Right lobe of liver (tissue), 6 donors: ENCODE results near the gene FTSJ3. TPM values are rescaled to one million over a fixed set of nuclear protein-coding genes. Genes with fewer than 3 reads are reported as not detected.

Experiments
- ATAC-seq, 4 donors: fragments of 200-7000 bp; cut with Tn5 transposase; one replicate each; pipeline ENCODE4 v1.9.1; 2020; ENCODE audit warnings: mild to moderate bottlenecking in 4 of 4, moderate library complexity in 4 of 4
- DNase-seq, 3 donors: peaks; one replicate each; pipeline ENCODE4 v3.0.0-alpha.2; 2020
- H3K27ac ChIP-seq, 3 donors: fragments of 200-600 bp; one replicate each; pipeline ENCODE4 v1.8.0; 2022
- H3K27me3 ChIP-seq, 2 donors: fragments of 200-600 bp; one replicate each; pipeline ENCODE4 v1.8.0; 2022
- H3K36me3 ChIP-seq, 4 donors: fragments of 200-600 bp; sonication (generic) in 1 of 4; one replicate each; pipeline versions ENCODE4 v1.5.1 to v1.8.0; 2017 to 2022; ENCODE audit warnings: control low read depth in 1 of 4
- H3K4me1 ChIP-seq, 4 donors: fragments of 200-600 bp; sonication (generic) in 1 of 4; one replicate each; pipeline versions ENCODE4 v1.5.1 to v1.8.0; 2017 to 2022; ENCODE audit warnings: control low read depth in 1 of 4
- H3K4me3 ChIP-seq, 3 donors: fragments of 200-600 bp; one replicate each; pipeline ENCODE4 v1.8.0; 2022
- H3K9me3 ChIP-seq, 4 donors: fragments of 200-600 bp; sonication (generic) in 1 of 4; one replicate each; pipeline versions ENCODE4 v1.5.1 to v1.8.0; 2017 to 2022; ENCODE audit warnings: control low read depth in 1 of 4
- POLR2A ChIP-seq: fragments of 450-650 bp; IDR thresholded peaks from one replicate; pipeline ENCODE4 v1.6.1; 2017; ENCODE audit warnings: antibody characterized with exemption, mild to moderate bottlenecking
- WGBS: methylation state at CpG from one replicate; pipeline ENCODE4 v1.1.6; 2018; ENCODE audit warnings: low coverage, low lambda C conversion rate; ENCODE audit not compliant: insufficient coverage; ENCODE audit errors: missing lambda C conversion rate; 5-methylcytosine and 5-hydroxymethylcytosine counted together
- intact Hi-C, 2 donors: fragments of 100-400 bp; cut with DNase I; formaldehyde crosslinking; loops; one replicate each; pipeline versions ENCODE4 v1.11.2 to v1.14.1; 2022
- total RNA-seq, 6 experiments: library from RNA; depleted of rRNA in 2 of 6; stranded (reverse); fragments of >200 nt in 2 of 6; fragmentation: NEBNext Ultra II Directional in 3 of 6; extraction: Animal tissue kit (Norgen Biotek cat#: 25700) in 3 of 6; gene quantifications; one replicate each; pipeline versions ENCODE4 v1.1.0 to v1.2.4, GENCODE V29; 2016 to 2023
- TF ChIP-seq, protein P1 (sequence below), 4 donors: fragments of 200-600 bp in 3 of 4; fragments of 450-650 bp in 1 of 4; IDR thresholded peaks; one replicate each; pipeline versions ENCODE4 v1.5.1 to v1.8.0; 2016 to 2022; ENCODE audit warnings: antibody characterized with exemption in 4 of 4, mild to moderate bottlenecking in 2 of 4
- donor health status: DM: no; HTN: yes; CAD: no.
- donor health status: DM: no; HTN: no; CAD: no.
- donor health status: DM: no; HTN: no; CAD: no.
- donor health status: DM: no; HTN: yes; CAD: no.
- donor health status: DM: no; HTN: yes; CAD: no.

Gene FTSJ3
- total RNA-seq, 6 experiments from 2014 or later, result 12.9 to 25.9 (median 19.0) TPM

DNA sequence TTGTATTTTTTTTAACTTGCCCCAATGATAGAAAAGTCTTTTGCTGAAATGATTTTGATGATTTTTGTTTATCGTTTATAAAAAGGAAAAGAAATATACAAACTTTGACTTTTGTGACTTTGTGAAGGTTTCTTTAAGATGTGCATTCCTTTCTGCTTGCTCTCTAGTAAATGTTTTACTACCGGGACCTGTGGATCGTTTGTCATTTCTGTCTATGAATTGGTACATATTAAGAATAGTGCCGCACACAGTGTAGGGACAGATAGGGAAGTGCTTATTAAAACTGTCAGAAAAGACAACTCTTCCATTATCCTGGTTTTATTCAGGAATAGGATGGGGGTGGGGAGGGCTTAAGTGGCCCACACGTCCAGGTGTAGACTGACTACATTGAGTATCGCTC is 8.3 kb downstream of the FTSJ3 start:
- no peaks in the 10 kb centered on the region for H3K9me3 ChIP-seq
- 21% methylated on average over 6 of the region's 6 CpGs for WGBS
- H3K27ac ChIP-seq, result peak overlapping the region in 2 of 3 donors; percentile 4 to 37
- intact Hi-C loops, result no loop called here
- no peak for TF ChIP-seq POLR2A
- TF ChIP-seq, protein P1, sequence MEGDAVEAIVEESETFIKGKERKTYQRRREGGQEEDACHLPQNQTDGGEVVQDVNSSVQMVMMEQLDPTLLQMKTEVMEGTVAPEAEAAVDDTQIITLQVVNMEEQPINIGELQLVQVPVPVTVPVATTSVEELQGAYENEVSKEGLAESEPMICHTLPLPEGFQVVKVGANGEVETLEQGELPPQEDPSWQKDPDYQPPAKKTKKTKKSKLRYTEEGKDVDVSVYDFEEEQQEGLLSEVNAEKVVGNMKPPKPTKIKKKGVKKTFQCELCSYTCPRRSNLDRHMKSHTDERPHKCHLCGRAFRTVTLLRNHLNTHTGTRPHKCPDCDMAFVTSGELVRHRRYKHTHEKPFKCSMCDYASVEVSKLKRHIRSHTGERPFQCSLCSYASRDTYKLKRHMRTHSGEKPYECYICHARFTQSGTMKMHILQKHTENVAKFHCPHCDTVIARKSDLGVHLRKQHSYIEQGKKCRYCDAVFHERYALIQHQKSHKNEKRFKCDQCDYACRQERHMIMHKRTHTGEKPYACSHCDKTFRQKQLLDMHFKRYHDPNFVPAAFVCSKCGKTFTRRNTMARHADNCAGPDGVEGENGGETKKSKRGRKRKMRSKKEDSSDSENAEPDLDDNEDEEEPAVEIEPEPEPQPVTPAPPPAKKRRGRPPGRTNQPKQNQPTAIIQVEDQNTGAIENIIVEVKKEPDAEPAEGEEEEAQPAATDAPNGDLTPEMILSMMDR (IDR thresholded peaks at IDR 0.05), result no peak
- no peak overlapping the region for H3K4me3 ChIP-seq
- peaks cover 0 to 93% (median 62%) of the 10 kb centered on the region in 4 donors for H3K36me3 ChIP-seq
- no peaks in the 10 kb centered on the region for H3K27me3 ChIP-seq
- H3K4me1 ChIP-seq, result peaks cover 0 to 17% (median 1%) of the 10 kb centered on the region in 4 donors
- DNase-seq, result no peak
- peak; percentile 8 to 63 (median 53) for ATAC-seq

DNA sequence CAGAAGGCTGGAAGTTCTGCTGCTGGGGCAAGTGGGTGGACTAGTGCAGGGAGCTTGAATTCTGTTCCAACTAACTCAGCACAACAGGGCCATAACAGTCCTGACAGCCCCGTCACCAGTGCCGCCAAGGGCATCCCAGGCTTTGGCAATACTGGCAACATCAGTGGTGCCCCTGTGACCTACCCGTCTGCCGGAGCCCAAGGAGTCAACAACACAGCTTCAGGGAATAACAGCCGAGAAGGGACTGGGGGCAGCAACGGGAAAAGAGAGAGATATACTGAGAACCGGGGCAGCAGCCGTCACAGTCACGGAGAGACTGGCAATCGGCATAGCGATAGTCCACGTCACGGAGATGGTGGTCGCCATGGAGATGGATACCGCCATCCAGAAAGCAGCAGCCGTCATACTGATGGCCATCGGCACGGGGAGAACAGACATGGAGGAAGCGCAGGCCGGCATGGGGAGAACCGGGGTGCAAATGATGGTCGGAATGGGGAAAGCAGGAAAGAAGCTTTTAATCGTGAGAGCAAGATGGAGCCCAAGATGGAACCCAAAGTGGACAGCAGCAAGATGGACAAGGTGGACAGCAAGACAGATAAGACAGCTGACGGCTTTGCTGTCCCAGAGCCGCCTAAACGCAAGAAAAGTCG is 9.6 kb downstream of the FTSJ3 start:
- WGBS, result 98% methylated on average over 25 of the region's 27 CpGs
- DNase-seq (no peak), ATAC-seq (no peak)
- H3K27me3 ChIP-seq, result no peaks in the 10 kb centered on the region
- intact Hi-C loops, result no loop called here
- H3K27ac ChIP-seq, result no peak overlapping the region
- no peaks in the 10 kb centered on the region for H3K9me3 ChIP-seq
- TF ChIP-seq POLR2A, result no peak
- TF ChIP-seq, protein P1 (IDR thresholded peaks at IDR 0.05), result no peak
- H3K4me3 ChIP-seq, result no peak overlapping the region
- H3K36me3 ChIP-seq, result peaks cover 0 to 94% (median 62%) of the 10 kb centered on the region in 4 donors
- peaks cover 0 to 17% (median 1%) of the 10 kb centered on the region in 4 donors for H3K4me1 ChIP-seq

DNA sequence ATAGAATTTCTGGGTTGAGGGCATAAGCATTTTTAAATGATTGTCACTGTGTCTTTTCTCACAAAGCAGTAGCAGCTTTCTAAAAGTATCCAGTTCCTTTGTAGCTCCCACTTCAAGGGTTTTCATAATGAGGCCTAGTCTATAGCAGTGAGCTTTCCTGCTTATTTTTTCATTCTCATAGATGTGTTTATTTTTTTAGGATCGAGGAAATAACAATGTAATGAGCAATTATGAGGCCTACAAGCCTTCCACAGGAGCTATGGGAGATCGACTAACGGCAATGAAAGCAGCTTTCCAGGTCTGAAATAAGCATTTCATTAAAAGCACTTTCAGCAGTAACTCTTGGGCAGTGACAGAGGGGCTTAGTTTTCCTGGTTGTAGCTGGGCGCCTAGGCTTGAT is 10.8 kb downstream of the FTSJ3 start:
- Histone ChIP-seq H3K36me3 (peaks cover 5 to 94% (median 64%) of the 10 kb centered on the region in 4 donors), H3K27me3 (no peaks in the 10 kb centered on the region), H3K9me3 (no peaks in the 10 kb centered on the region), H3K4me3 (no peak overlapping the region), H3K27ac (no peak overlapping the region), H3K4me1 (peaks cover 0 to 17% (median 1%) of the 10 kb centered on the region in 4 donors)
- intact Hi-C loops, result no loop called here
- DNase-seq, result no peak
- ATAC-seq, result no peak
- no peak for TF ChIP-seq POLR2A
- TF ChIP-seq, protein P1 (IDR thresholded peaks at IDR 0.05), result no peak
- WGBS, result 93% methylated on average over 4 of the region's 4 CpGs

DNA sequence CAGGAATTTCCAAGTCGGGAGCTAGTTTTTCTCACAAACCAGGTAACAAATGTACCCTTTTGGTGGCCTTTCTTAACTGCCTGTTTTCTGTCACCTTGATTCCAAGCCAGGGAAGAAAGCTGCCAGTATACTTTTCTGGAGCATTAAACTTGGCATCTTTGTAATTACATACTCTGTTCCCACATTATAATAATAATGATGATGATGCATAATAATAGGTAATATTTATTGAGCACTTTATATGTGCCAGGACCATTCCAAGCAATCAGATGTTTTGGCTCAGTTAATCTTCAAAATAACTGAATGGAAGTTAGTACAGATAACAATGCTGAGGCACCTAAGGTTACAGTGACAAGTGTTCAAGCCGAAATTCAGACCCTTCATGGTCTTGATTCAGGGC is 11.3 kb downstream of the FTSJ3 start:
- Histone ChIP-seq H3K4me1 (peaks cover 0 to 17% (median 1%) of the 10 kb centered on the region in 4 donors), H3K4me3 (no peak overlapping the region), H3K27me3 (no peaks in the 10 kb centered on the region), H3K36me3 (peaks cover 5 to 94% (median 65%) of the 10 kb centered on the region in 4 donors), H3K27ac (no peak overlapping the region), H3K9me3 (no peaks in the 10 kb centered on the region)
- DNase-seq (no peak), ATAC-seq (no peak)
- intact Hi-C loops, result no loop called here
- 90% methylated on average over 2 of the region's 2 CpGs for WGBS
- no peak for TF ChIP-seq POLR2A
- TF ChIP-seq, protein P1 (IDR thresholded peaks at IDR 0.05), result no peak
